Measurements from ENCODE around the gene CHRM2. TPM values are rescaled to one million over a fixed set of nuclear protein-coding genes. Genes with fewer than 3 reads are reported as not detected.

The CHRM2 gene
- total RNA-seq, 4 donors from 2014 or later, result 0.49 to 5.6 TPM; not detected in 2

- Histone ChIP-seq H3K4me1 (no peaks in the 10 kb centered on the region), H3K27ac (no peak overlapping the region), H3K36me3 (no peaks in the 10 kb centered on the region), H3K9me3 (no peaks in the 10 kb centered on the region), H3K4me3 (no peak overlapping the region), H3K27me3 (no peaks in the 10 kb centered on the region)
- DNase-seq, result no peak
- TF ChIP-seq CTCF (IDR thresholded peaks at IDR 0.05) (no peak), POLR2A (IDR thresholded peaks at IDR 0.05) (no peak)
- intact Hi-C loops (cut with DNase I; ENCODE audit: low total_unique reads), result no loop called here
Measured at GRCh38 chr7:136877990-136878389, 9.5 kb downstream of the CHRM2 start.

GRCh38 chr7:136878878-136879277 lies 10.4 kb downstream of the CHRM2 start:
- no peaks in the 10 kb centered on the region for H3K27me3 ChIP-seq
- H3K27ac ChIP-seq, result no peak overlapping the region
- no peaks in the 10 kb centered on the region for H3K4me1 ChIP-seq
- H3K4me3 ChIP-seq, result no peak overlapping the region
- intact Hi-C loops (cut with DNase I; ENCODE audit: low total_unique reads), result no loop called here
- no peaks in the 10 kb centered on the region for H3K36me3 ChIP-seq
- H3K9me3 ChIP-seq, result no peaks in the 10 kb centered on the region
- DNase-seq, result no peak
- no peak for TF ChIP-seq CTCF (IDR thresholded peaks at IDR 0.05)

GRCh38 chr7:136883046-136883445 lies 14.6 kb downstream of the CHRM2 start:
- Histone ChIP-seq H3K9me3 (no peaks in the 10 kb centered on the region), H3K4me3 (no peak overlapping the region), H3K27ac (no peak overlapping the region), H3K36me3 (no peaks in the 10 kb centered on the region), H3K27me3 (no peaks in the 10 kb centered on the region), H3K4me1 (no peaks in the 10 kb centered on the region)
- no peak for TF ChIP-seq CTCF (IDR thresholded peaks at IDR 0.05)
- TF ChIP-seq POLR2A (IDR thresholded peaks at IDR 0.05), result no peak
- intact Hi-C loops (cut with DNase I; ENCODE audit: low total_unique reads), result no loop called here
- no peak for DNase-seq

GRCh38 chr7:136884492-136884891 lies 16.0 kb downstream of the CHRM2 start:
- H3K4me3 ChIP-seq, result no peak overlapping the region
- no peak for TF ChIP-seq CTCF (IDR thresholded peaks at IDR 0.05)
- TF ChIP-seq POLR2A (IDR thresholded peaks at IDR 0.05), result no peak
- no peaks in the 10 kb centered on the region for H3K4me1 ChIP-seq
- intact Hi-C loops (cut with DNase I; ENCODE audit: low total_unique reads), result no loop called here
- no peaks in the 10 kb centered on the region for H3K36me3 ChIP-seq
- DNase-seq, result no peak
- H3K27me3 ChIP-seq, result no peaks in the 10 kb centered on the region
- H3K9me3 ChIP-seq, result no peaks in the 10 kb centered on the region
- no peak overlapping the region for H3K27ac ChIP-seq

GRCh38 chr7:136887317-136887716 lies 18.9 kb downstream of the CHRM2 start:
- Histone ChIP-seq H3K27ac (no peak overlapping the region), H3K9me3 (no peaks in the 10 kb centered on the region), H3K4me3 (no peak overlapping the region), H3K4me1 (no peaks in the 10 kb centered on the region), H3K27me3 (no peaks in the 10 kb centered on the region), H3K36me3 (no peaks in the 10 kb centered on the region)
- intact Hi-C loops (cut with DNase I; ENCODE audit: low total_unique reads), result no loop called here
- DNase-seq, result no peak
- no peak for TF ChIP-seq CTCF (IDR thresholded peaks at IDR 0.05)
- TF ChIP-seq POLR2A (IDR thresholded peaks at IDR 0.05), result no peak

Measured in uterus (tissue), 4 donors.